ENCODE measurements around the gene STXBP1.

Gene STXBP1

GRCh38 chr9:127712371-127712770 is 100.3 kb downstream of the STXBP1 start:
- DNase-seq (ENCODE audit: low read depth in 2 of 3, low spot score in 2 of 3) = no peak

GRCh38 chr9:127712867-127713266 is 100.8 kb downstream of the STXBP1 start:
- DNase-seq (ENCODE audit: low read depth in 2 of 3, low spot score in 2 of 3) = no peak

DNA sequence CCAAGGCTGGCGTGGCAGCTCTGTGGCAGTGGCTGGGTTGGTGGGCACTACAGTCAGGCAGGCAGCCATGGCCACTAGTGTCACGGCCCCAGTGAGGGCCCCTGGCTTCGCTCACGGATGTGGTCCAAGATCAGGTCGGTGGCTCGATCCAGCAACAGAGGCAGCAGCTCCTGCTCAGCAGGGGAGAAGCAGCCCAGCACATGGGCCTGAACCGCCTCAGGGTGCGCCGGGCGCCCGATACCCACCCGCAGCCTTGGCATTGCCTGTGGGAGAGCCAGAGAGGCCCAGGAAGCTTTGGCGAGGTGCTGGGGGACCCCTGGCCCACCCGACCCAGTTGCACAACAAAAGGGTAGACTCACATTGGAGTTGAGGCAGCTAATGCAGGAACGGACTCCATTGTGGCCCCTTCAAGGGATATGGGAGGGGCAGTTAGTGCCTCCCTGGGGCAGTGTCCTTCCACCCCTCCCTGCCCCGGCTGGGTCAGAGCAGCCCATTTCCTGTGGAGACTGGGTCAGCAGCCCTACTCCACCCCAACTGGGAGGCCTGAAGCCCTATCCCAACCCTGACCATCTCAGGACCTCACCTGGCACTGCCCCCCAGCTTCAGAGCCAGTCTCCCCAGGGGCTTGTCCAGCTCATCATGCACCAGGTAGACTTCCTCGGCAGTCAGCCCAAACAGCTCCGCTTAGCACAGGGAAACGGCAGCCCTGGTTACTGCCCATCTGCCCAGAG is 102.1 kb downstream of the STXBP1 start:
- no peak for DNase-seq (ENCODE audit: low read depth in 2 of 3, low spot score in 2 of 3)

- no peak for DNase-seq (ENCODE audit: low read depth in 2 of 3, low spot score in 2 of 3)
Observed at GRCh38 chr9:127714951-127715469, 102.9 kb downstream of the STXBP1 start.

DNA sequence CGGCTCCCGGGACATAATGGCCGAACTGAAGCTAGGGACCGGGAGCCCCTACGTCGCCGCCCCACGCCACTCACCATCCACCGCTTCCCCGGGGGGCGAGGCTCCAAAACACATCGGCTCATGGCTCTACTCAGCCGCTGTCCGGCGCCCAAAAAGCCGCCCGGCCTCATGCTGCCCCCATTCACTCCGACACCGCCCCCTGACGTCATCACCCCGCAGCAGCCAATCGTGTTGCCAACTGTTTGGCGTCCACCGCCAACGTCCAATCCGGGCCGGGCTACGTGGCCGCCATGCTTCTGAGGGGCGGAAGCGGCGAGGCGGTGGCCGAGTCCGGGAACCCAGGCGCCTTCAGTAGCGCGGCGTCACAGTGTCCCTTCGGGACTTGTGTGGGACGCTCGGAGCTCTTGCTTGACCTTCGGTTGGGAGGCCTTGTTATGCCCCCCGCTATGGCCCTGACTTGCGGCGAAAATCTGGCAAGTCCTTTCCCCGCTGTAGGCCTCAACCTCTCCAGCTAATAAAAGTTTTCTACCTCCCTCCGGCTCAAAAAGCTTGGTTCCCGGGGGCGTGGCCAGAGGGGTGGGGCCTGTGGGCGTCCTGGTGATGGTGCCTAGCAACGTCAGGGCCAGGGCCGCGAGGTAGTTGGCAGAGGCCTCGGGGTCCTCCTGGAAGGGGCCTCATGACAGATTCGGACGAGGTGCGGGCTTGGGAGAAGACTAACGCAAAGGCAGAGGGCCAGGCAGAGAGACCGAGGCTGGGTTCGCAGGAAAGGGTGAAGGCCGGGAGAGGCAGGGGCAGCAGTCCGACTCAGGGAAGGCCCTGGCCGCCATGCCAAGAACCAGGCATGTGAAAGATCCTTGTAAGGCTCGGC is 103.6 kb downstream of the STXBP1 start, which contains the start of the genes PTRH1 and TTC16:
Gene PTRH1, minus strand, starts transcription at position 194 of the 868 bp plus-strand sequence. Its CDS starts 24 bp downstream, at position 170.
Gene TTC16, plus strand, starts transcription at position 610 of the 868 bp plus-strand sequence. Its CDS starts 67 bp downstream, at position 677.
- peak; percentile 92 to 99 (median 98) for DNase-seq (ENCODE audit: low read depth in 2 of 3, low spot score in 2 of 3)

DNA sequence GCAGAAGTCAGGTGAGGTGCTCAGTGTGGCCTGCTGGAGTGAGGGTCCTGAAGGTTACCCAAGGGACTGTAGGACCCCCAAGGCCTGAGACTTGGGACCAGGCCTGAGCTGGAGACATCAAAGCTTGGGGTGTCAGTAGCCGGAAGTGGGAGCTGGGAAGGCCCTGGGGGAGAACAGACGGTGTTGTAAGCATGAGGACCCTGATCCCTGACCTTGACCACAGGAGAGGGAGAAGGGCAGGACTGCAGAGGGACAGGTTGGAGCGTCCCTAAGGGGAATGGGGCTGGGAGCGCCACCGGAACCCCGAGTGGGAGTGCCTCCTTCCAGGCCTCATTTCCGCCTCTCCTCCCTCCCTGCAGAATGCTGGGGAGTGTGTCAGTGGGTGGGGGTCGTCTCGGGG is 104.3 kb downstream of the STXBP1 start:
- DNase-seq (ENCODE audit: low read depth in 2 of 3, low spot score in 2 of 3) = no peak

- no peak for DNase-seq (ENCODE audit: low read depth in 2 of 3, low spot score in 2 of 3)
Observed at GRCh38 chr9:127717766-127718165, 105.7 kb downstream of the STXBP1 start.

GRCh38 chr9:127720031-127720864 is 108.2 kb downstream of the STXBP1 start:
- DNase-seq (ENCODE audit: low read depth in 2 of 3, low spot score in 2 of 3) = no peak

DNA sequence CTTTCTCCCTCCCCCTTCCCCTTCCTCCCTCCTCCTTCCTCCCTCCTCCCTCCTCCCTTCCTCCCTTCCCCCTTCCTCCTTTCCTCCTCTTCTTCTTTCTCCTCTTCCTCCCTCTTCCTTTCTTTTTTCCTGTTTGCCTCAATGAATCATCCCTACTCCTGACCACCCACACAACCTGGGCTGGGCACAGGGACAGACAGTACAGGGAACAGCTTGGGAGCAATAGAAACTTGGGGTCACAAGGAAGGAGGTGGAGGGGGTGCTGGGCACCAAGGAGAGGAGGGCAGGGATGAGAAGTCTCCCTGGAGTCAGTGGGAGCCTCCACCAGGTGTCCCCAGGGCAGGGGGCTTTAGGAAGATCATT is 108.8 kb downstream of the STXBP1 start:
- no peak for DNase-seq (ENCODE audit: low read depth in 2 of 3, low spot score in 2 of 3)

- no peak for DNase-seq (ENCODE audit: low read depth in 2 of 3, low spot score in 2 of 3)
Observed at GRCh38 chr9:127721391-127721821, 109.3 kb downstream of the STXBP1 start.

DNA sequence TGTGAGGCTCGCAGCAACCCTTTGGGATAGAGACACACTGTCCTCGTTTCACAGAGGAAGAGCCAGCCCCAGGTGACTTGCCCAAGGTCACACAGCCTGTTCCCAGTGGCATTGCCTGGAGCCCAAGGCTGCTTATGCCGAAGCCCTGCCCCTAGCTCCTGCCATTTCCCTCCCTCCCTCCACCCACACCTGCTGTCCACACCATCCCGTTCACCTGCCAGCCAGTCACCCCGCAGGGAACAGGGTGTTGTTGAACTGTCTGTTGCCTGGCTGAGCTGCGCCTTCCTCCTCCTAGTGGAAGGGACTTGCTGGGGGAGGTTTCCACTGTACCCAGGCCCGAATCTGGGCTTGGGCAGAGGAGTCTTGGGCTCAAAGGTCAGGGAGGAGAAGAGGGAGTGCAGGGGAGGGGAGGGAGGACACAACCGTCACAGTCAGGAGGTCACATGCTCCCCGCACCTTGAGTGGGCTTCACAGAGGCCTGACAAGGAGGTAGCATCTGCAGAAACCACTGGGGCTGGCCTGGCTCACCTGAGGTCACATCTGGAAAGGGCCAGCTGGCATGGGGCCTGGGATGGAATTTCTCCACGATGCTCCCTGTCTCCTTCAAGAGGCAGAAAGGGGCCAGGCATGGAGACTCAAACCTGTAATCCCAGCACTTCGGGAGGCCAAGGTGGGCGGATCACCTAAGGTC is 110.1 kb downstream of the STXBP1 start:
- no peak for DNase-seq (ENCODE audit: low read depth in 2 of 3, low spot score in 2 of 3)

GRCh38 chr9:127723013-127723412 is 110.9 kb downstream of the STXBP1 start:
- DNase-seq (ENCODE audit: low read depth in 2 of 3, low spot score in 2 of 3) = no peak

- DNase-seq (ENCODE audit: low read depth in 2 of 3, low spot score in 2 of 3) = no peak
Observed at GRCh38 chr9:127723444-127723843, 111.4 kb downstream of the STXBP1 start.

DNA sequence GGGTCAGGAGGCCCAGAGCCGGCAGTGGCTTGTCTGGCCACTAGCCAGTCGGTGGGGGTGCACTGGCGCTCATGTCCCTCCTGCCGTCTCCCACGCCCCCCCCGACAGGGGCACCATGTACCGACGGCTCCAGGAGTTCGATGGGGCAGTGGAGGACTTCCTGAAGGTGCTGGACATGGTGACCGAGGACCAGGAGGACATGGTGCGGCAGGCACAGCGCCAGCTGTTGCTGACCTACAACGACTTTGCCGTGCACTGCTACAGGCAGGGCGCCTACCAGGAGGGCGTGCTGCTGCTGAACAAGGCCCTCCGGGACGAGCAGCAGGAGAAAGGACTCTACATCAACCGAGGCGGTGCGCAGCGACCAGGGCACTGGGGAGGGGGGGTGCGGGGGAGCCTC is 111.9 kb downstream of the STXBP1 start:
- no peak for DNase-seq (ENCODE audit: low read depth in 2 of 3, low spot score in 2 of 3)

DNA sequence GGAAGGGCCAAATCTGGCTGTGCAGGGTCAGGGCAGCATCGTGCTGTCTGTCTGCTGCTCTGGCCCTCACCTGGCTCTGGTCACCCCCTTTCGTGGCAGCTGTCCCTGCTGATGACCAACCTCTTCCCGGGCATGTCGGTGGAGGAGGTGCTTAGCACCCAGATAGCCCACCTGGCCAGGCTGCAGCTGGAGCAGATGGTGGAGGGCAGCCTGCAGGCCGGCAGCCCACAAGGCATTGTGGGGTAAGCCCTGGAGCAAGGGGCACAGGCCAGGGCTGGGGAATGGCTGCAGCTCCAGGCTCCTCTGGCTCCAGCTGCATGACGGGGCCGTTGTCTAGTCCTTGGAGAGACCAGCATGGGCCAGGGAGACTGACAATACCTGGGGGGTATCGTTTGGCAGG is 114.8 kb downstream of the STXBP1 start:
- no peak for DNase-seq (ENCODE audit: low read depth in 2 of 3, low spot score in 2 of 3)

- DNase-seq (ENCODE audit: low read depth in 2 of 3, low spot score in 2 of 3) = no peak
Observed at GRCh38 chr9:127728808-127729207, 116.7 kb downstream of the STXBP1 start.

DNA sequence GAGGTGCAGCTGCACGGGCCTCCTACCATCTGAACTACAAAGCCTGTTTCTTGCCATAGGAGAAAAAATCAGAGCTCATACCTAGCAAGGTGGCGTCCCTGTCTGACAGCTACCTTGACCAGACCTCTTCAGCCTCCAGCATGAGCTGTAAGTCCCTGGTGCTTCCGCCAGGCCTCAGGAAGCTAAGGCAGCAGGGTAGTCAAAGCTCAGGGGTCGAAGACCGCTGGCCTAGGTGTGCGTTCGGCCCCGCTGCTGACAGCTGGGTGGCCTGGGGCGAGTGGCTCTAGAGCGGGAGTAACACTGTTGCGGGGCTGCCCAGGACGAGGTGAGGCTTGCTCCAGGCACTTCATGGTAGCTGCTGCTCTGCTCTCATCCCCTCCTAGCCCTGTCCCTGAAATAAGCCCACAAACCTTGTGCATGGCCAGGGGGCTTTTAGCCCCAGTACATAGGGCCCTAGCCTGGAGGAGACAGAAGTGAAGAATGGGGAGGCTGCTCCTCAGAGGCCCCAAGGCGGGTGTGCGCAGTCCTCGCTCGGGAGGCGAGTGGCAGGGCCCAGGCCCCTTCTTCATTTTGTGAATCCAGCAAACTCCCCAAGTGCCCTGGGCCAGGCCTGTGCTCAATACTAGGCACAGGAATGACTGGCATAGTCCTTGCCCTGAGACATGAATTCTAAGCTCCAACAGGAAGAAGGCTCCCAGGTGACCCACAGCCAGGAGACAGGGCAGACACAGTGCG is 117.6 kb downstream of the STXBP1 start:
- DNase-seq (ENCODE audit: low read depth in 2 of 3, low spot score in 2 of 3) = no peak

- DNase-seq (ENCODE audit: low read depth in 2 of 3, low spot score in 2 of 3) = no peak
Observed at GRCh38 chr9:127730262-127730661, 118.2 kb downstream of the STXBP1 start.

DNA sequence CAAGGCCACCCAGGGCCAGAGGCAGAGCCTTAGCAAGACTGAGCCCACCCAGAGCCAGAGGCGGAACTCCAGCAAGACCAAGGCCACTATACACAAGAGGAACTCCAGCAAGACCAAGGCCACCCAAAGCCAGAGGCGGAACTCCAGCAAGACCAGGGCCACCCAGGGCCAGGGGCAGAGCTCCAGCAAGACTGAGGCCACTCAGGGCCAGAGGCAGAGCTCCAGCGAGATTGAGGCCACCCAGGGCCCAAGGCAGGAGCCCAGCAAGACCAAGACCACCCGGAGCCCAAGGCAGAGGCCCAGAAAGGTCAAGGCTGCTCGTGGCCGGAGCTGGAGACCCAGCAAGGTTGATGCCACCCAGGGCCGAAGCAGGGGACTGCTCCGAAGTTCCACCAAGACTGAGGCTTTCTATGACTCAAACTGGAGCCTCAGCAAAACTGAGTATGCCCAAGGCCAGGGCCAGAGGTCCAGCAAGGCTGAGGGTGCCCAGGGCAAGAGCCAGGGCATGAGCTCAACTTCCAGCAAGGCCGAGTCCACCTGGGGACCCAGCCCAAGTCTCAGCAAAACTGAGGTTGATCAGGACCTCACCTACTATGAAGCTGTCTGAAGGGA is 118.8 kb downstream of the STXBP1 start:
- no peak for DNase-seq (ENCODE audit: low read depth in 2 of 3, low spot score in 2 of 3)
